Skin epidermis (tissue), 12 donors: Measurements from ENCODE around the gene MYB.

ENCODE experiments used
- H3K27ac ChIP-seq, 21 experiments: fragments of 200-600 bp; sonication (generic) in 11 of 21; one replicate each; pipeline ENCODE4 v1.5.0; 2020; ENCODE audit warnings: mild to moderate bottlenecking in 3 of 21, inconsistent platforms in 2 of 21, moderate library complexity in 2 of 21
- H3K4me3 ChIP-seq, 7 experiments: fragments of 200-600 bp; sonication (generic) in 2 of 7; one replicate each; pipeline ENCODE4 v1.5.0; 2020; ENCODE audit warnings: inconsistent platforms in 2 of 7, mild to moderate bottlenecking in 2 of 7, moderate library complexity in 1 of 7

The MYB gene

DNA sequence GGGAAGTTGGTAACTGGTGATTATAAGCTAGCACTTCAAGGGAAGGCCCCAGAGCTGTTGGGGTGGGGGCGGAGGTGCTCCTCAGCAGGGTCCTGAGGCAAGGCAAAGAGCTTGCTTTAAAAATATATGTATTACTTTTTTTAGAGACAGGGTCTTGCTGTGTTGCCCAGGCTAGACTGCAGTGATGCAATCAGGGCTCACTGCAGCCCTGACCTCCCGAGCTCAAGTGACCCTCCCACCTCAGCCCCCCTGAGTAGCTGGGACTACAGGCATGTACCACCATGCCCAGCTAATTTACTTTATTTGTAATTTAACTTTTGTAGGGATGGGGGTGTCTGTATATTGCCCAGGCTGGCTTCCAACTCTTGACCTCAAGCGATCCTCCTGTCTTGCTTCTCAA lies 87.2 kb downstream of the MYB start:
- Histone ChIP-seq H3K4me3 (no peak overlapping the region), H3K27ac (no peak overlapping the region)

GRCh38 chr6:135268740-135269139 lies 87.6 kb downstream of the MYB start:
- no peak overlapping the region for H3K27ac ChIP-seq
- no peak overlapping the region for H3K4me3 ChIP-seq
